K562 (cell line): Measurements from ENCODE around the gene ZFP3. TPM values are rescaled to one million over a fixed set of nuclear protein-coding genes. Genes with fewer than 3 reads are reported as not detected.

ENCODE experiments used
- ATAC-seq: fragments of 200-7000 bp; cut with Tn5 transposase; 3 replicates; pipeline ENCODE4 v1.9.1; 2020; ENCODE audit warnings: moderate library complexity
- BruUV-seq: library from RNA; stranded (reverse); fragments of 400-500 nt; replicated peaks from 2 replicates; lab custom pipeline; 2021; lab: Mats Ljungman, UMichigan
- CTCF ChIA-PET: fragments of 300-600 bp; formaldehyde crosslinking; extraction: SDS; loops from one replicate; lab custom pipeline; 2021; ENCODE audit warnings: low intra/inter-chr PET ratio; lab: Yijun Ruan, JAX
- POLR2A ChIA-PET: fragments of 300-600, 350-650 bp; sonication (Branson Sonifier 250); formaldehyde crosslinking; extraction: SDS; loops from one replicate; lab custom pipeline; 2021; ENCODE audit warnings: antibody characterized with exemption, inconsistent platforms; lab: Yijun Ruan, JAX
- DNase-seq, 4 experiments: peaks; one replicate each; pipeline versions ENCODE4 v3.0.0 to v3.0.0-alpha.2; 2011 to 2018; ENCODE audit warnings: low spot score in 3 of 4, mixed read lengths in 3 of 4; ENCODE audit errors: extremely low read depth in 1 of 4
- FAIRE-seq: peaks from 2 replicates; lab custom pipeline; 2011; peaks lifted over from hg19 to GRCh38; lab: Jason Lieb, UNC
- H2AFZ ChIP-seq: 2 replicates; pipeline ENCODE4 v1.6.0; 2011; ENCODE audit warnings: low read depth, low read length, control low read depth, inconsistent platforms
- H3K27ac ChIP-seq: fragments of 200-600 bp; 3 replicates; pipeline ENCODE4 v1.8.0; 2011; ENCODE audit warnings: low read depth, mild to moderate bottlenecking, control low read depth, inconsistent platforms, low read length, moderate library complexity, mixed read lengths; ENCODE audit errors: extremely low read depth
- H3K27me3 ChIP-seq, 2 experiments: fragments of 300-600 bp in 1 of 2; 2 replicates in 1 of 2; 3 replicates in 1 of 2; pipeline versions ENCODE4 v1.6.0 to v1.8.0; 2011; ENCODE audit warnings: inconsistent platforms in 2 of 2, low read length in 2 of 2, mild to moderate bottlenecking in 1 of 2, mixed read lengths in 1 of 2, moderate library complexity in 1 of 2; ENCODE audit not compliant: control insufficient read depth in 2 of 2, insufficient read depth in 2 of 2
- H3K36me3 ChIP-seq: fragments of 300-600 bp; 3 replicates; pipeline ENCODE4 v1.8.0; 2011; ENCODE audit warnings: mild to moderate bottlenecking, low read length, inconsistent platforms; ENCODE audit not compliant: control insufficient read depth, insufficient read depth
- H3K4me1 ChIP-seq, 2 experiments: fragments of 200-600 bp in 1 of 2; replicated peaks in 1 of 2; 2 replicates in 1 of 2; 3 replicates in 1 of 2; pipeline versions ENCODE4 v1.5.1 to v1.8.0; 2011; ENCODE audit warnings: inconsistent platforms in 2 of 2, low read length in 2 of 2, mild to moderate bottlenecking in 1 of 2, mixed read lengths in 1 of 2, moderate library complexity in 1 of 2; ENCODE audit not compliant: control insufficient read depth in 2 of 2, insufficient read depth in 2 of 2
- H3K4me2 ChIP-seq: 2 replicates; pipeline ENCODE4 v1.6.1; 2011; ENCODE audit warnings: low read length, control low read depth, inconsistent platforms, mixed read lengths; ENCODE audit not compliant: insufficient read depth
- H3K4me3 ChIP-seq: fragments of 200-600 bp; sonication (generic), shearing (Covaris generic); 2 replicates; pipeline ENCODE4 v1.5.1; 2016; ENCODE audit warnings: control low read depth, inconsistent platforms
- H3K79me2 ChIP-seq: fragments of 200-600 bp; 3 replicates; pipeline ENCODE4 v1.8.0; 2011; ENCODE audit warnings: low read length, inconsistent platforms; ENCODE audit not compliant: control insufficient read depth, insufficient read depth
- H3K9ac ChIP-seq, 2 experiments: 2 replicates each; pipeline versions ENCODE4 v1.6.0 to v1.6.1; 2011; ENCODE audit warnings: low read depth in 2 of 2, low read length in 2 of 2, control low read depth in 1 of 2, inconsistent platforms in 1 of 2, mild to moderate bottlenecking in 1 of 2, mixed read lengths in 1 of 2; ENCODE audit not compliant: insufficient read depth in 1 of 2
- H3K9me1 ChIP-seq: one replicate; pipeline ENCODE4 v1.6.0; 2011; ENCODE audit warnings: inconsistent platforms, mild to moderate bottlenecking, low read length, moderate library complexity; ENCODE audit not compliant: control insufficient read depth, insufficient read depth
- H3K9me3 ChIP-seq: replicated peaks from 2 replicates; pipeline ENCODE4 v1.5.1; 2011; ENCODE audit warnings: low read depth, low read length, inconsistent platforms; ENCODE audit not compliant: control insufficient read depth, insufficient read depth
- H4K20me1 ChIP-seq: replicated peaks from 2 replicates; pipeline ENCODE4 v1.6.1; 2011; ENCODE audit warnings: low read length, inconsistent platforms, mixed read lengths; ENCODE audit not compliant: control insufficient read depth, insufficient read depth
- CBX3 ChIP-seq, 2 experiments: IDR thresholded peaks; 1 replicate in 1 of 2; 2 replicates in 1 of 2; pipeline ENCODE4 v1.6.1; 2012; ENCODE audit warnings: inconsistent platforms in 2 of 2, low read length in 2 of 2, borderline replicate concordance in 1 of 2, control low read depth in 1 of 2
- DPF2 ChIP-seq: fragments of 450-650 bp; IDR thresholded peaks from 2 replicates; pipeline ENCODE4 v1.6.1; 2016
- E2F3 ChIP-seq: fragments of 250-450 bp; sonication (Bioruptor Pico); IDR thresholded peaks from 2 replicates; pipeline ENCODE4 v1.4.0; 2020; ENCODE audit warnings: mild to moderate bottlenecking
- ETV5 ChIP-seq: sonication (generic); formaldehyde crosslinking; IDR thresholded peaks from 2 replicates; pipeline ENCODE4 v1.4.0; 2020; ENCODE audit warnings: low read depth, mild to moderate bottlenecking, missing genetic modification reagents
- HDAC8 ChIP-seq: fragments of 450-650 bp; IDR thresholded peaks from 2 replicates; pipeline ENCODE4 v1.6.1; 2016; ENCODE audit warnings: mild to moderate bottlenecking, missing genetic modification characterization, moderate library complexity, missing compliant biosample characterization
- LEF1 ChIP-seq: fragments of 450-650 bp; IDR thresholded peaks from 2 replicates; pipeline ENCODE4 v1.6.1; 2016; ENCODE audit warnings: mild to moderate bottlenecking
- PML ChIP-seq: IDR thresholded peaks from 2 replicates; pipeline ENCODE4 v1.6.1; 2012; ENCODE audit warnings: low read length, inconsistent platforms
- PPARD ChIP-seq: fragments of 250-450 bp; sonication (Bioruptor Pico); IDR thresholded peaks from 2 replicates; pipeline ENCODE4 v1.8.0; 2022; ENCODE audit warnings: inconsistent platforms, mild to moderate bottlenecking, moderate library complexity
- SPI1 ChIP-seq: IDR thresholded peaks from 2 replicates; pipeline ENCODE4 v1.6.1; 2011; ENCODE audit warnings: low read depth, low read length, control low read depth, borderline replicate concordance
- ZKSCAN1 ChIP-seq: fragments of 150-350 bp; IDR thresholded peaks from 2 replicates; pipeline ENCODE4 v1.6.1; 2016; ENCODE audit warnings: low read depth, low read length
- ZNF311 ChIP-seq: fragments of 250-450 bp; sonication (Bioruptor Pico); IDR thresholded peaks from 2 replicates; pipeline ENCODE4 v1.4.0; 2020; ENCODE audit warnings: mild to moderate bottlenecking, moderate library complexity
- ZNF324 ChIP-seq: fragments of 250-450 bp; sonication (Bioruptor Pico); IDR thresholded peaks from 2 replicates; pipeline ENCODE4 v1.4.0; 2020; ENCODE audit warnings: mild to moderate bottlenecking
- ZNF431 ChIP-seq: sonication (generic); formaldehyde crosslinking; IDR thresholded peaks from 2 replicates; pipeline ENCODE4 v1.8.0; 2022; ENCODE audit warnings: mild to moderate bottlenecking, missing genetic modification reagents
- ZNF589 ChIP-seq: fragments of 200-800 bp; sonication (Bioruptor generic); IDR thresholded peaks from 2 replicates; pipeline ENCODE4 v1.6.1; 2016; ENCODE audit warnings: low read depth, missing genetic modification characterization, missing compliant biosample characterization
- WGBS: fragments of 100-300 bp; shearing (Covaris generic); methylation state at CpG from one replicate; pipeline ENCODE4 v1.1.6; 2016; ENCODE audit warnings: low coverage, mixed read lengths; ENCODE audit not compliant: insufficient coverage; ENCODE audit errors: missing lambda C conversion rate; 5-methylcytosine and 5-hydroxymethylcytosine counted together
- in situ Hi-C: fragments of 300-500 bp; cut with MboI; formaldehyde crosslinking; loops from 4 replicates; pipeline ENCODE4 v1.15.0; 2018; ENCODE audit warnings: inconsistent platforms, mixed read lengths
- intact Hi-C: fragments of 100-400 bp; cut with micrococcal nuclease; formaldehyde crosslinking; loops from 2 replicates; pipeline ENCODE4 v1.14.2; 2022
- polyA plus RNA-seq, 8 experiments: library from polyadenylated mRNA; depleted of rRNA in 4 of 8; stranded (reverse) in 5 of 8; unstranded in 3 of 8; fragments of >200 nt; fragmentation: Nextera tagmentation in 2 of 8; fragmentation: Illumina TruSeq in 1 of 8; extraction: Ambion mirVana in 2 of 8; extraction: Trizol in 1 of 8; gene quantifications; 2 replicates each; pipeline versions ENCODE4 v1.2.1 to v1.2.3, GENCODE V29; 2011 to 2014; ENCODE audit warnings: inconsistent platforms in 1 of 8, missing spikeins in 1 of 8
- total RNA-seq, 7 experiments: library from RNA; depleted of rRNA in 6 of 7; stranded (reverse); fragments of >200 nt in 6 of 7; fragmentation: Illumina TruSeq in 2 of 7; extraction: Trizol in 2 of 7; gene quantifications; 2 replicates each; pipeline versions ENCODE4 v1.2.1 to v1.2.3, GENCODE V29; 2011 to 2021; ENCODE audit warnings: low replicate concordance in 1 of 7
- TF ChIP-seq, protein P1 (sequence below): sonication (generic); formaldehyde crosslinking; IDR thresholded peaks from 2 replicates; pipeline ENCODE4 v1.4.0; 2020; ENCODE audit warnings: mild to moderate bottlenecking, missing genetic modification reagents
- TF ChIP-seq, protein P2 (sequence below): fragments of 450-650 bp; formaldehyde crosslinking; IDR thresholded peaks from 2 replicates; pipeline ENCODE4 v1.4.0; 2022; ENCODE audit warnings: missing genetic modification characterization

The ZFP3 gene
- total and polyA plus RNA-seq, 9 of the 15 experiments (the other 6 are each of a cell fraction or from before 2014, with no cell fraction given): 0.04 TPM; not detected in 8

DNA sequence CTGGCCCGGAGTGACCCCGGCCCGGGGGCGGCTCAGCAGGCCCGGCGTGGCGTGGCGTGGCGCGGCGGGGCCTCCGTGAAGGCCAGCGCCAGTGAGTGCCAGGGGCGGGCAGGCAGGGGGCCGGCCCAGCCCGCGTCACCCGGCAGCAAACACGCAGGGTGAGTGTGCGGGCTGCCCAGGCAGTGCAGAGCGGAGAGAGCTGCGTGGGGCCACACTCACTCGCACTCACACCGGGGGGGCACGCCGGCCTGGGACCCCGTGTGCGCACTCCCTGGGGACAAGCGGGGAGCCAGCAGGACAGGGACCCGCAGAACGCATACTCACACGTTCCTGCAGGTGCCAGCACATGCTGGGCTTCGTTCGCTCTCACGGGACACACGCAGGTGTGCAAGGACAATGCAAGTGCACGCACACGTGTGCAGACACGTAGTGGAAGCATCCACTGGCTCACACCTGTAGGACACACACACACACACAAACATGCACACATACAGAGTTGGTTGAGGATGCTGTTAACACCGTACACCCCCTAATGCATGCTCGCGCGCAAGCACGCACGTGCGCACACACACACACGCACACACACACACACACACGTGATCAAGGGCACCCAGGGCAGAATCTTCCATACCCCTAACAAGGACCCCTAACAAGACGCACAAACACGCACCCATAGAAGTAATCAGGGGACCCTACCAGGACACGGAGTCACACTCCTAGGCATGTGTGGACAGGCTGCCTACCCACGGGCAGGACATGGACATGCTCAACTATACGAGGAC lies 45.3 kb downstream of the ZFP3 start:
- Histone ChIP-seq H3K4me2 (no peak overlapping the region), H3K27ac (no peak overlapping the region), H3K9me3 (no peaks in the 10 kb centered on the region), H3K79me2 (no peaks in the 10 kb centered on the region), H3K4me3 (no peak overlapping the region), H3K9me1 (no peaks in the 10 kb centered on the region), H3K9ac (no peak overlapping the region), H2AFZ (no peak overlapping the region), H3K4me1 (no peaks in the 10 kb centered on the region), H3K36me3 (no peaks in the 10 kb centered on the region), H3K27me3 (peaks cover 0 to 15% of the 10 kb centered on the region in 2 experiments; a peak in 2 of 5 replicates), H4K20me1 (no peaks in the 10 kb centered on the region)
- FAIRE-seq: no peak
- no peak for TF ChIP-seq LEF1
- no peak for TF ChIP-seq SPI1
- no peak for TF ChIP-seq PML
- TF ChIP-seq HDAC8: no peak
- TF ChIP-seq, protein P1, sequence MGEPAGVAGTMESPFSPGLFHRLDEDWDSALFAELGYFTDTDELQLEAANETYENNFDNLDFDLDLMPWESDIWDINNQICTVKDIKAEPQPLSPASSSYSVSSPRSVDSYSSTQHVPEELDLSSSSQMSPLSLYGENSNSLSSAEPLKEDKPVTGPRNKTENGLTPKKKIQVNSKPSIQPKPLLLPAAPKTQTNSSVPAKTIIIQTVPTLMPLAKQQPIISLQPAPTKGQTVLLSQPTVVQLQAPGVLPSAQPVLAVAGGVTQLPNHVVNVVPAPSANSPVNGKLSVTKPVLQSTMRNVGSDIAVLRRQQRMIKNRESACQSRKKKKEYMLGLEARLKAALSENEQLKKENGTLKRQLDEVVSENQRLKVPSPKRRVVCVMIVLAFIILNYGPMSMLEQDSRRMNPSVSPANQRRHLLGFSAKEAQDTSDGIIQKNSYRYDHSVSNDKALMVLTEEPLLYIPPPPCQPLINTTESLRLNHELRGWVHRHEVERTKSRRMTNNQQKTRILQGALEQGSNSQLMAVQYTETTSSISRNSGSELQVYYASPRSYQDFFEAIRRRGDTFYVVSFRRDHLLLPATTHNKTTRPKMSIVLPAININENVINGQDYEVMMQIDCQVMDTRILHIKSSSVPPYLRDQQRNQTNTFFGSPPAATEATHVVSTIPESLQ (CRISPR knock-in tag): no peak
- TF ChIP-seq ZNF324 (CRISPR knock-in tag): no peak
- no peak for TF ChIP-seq ZNF589 (CRISPR knock-in tag)
- TF ChIP-seq PPARD (CRISPR knock-in tag): no peak
- no peak for TF ChIP-seq ETV5
- no peak for TF ChIP-seq ZNF431 (CRISPR knock-in tag)
- TF ChIP-seq CBX3 (IDR thresholded peaks at IDR 0.05; ENCODE audit: borderline replicate concordance in 1 of 2, low read length in 2 of 2): no peak
- TF ChIP-seq, protein P2, sequence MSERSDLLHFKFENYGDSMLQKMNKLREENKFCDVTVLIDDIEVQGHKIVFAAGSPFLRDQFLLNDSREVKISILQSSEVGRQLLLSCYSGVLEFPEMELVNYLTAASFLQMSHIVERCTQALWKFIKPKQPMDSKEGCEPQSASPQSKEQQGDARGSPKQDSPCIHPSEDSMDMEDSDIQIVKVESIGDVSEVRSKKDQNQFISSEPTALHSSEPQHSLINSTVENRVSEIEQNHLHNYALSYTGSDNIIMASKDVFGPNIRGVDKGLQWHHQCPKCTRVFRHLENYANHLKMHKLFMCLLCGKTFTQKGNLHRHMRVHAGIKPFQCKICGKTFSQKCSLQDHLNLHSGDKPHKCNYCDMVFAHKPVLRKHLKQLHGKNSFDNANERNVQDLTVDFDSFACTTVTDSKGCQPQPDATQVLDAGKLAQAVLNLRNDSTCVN (CRISPR knock-in tag): no peak
- TF ChIP-seq ZKSCAN1: no peak
- no peak for TF ChIP-seq DPF2
- TF ChIP-seq ZNF311 (CRISPR knock-in tag): no peak
- TF ChIP-seq E2F3 (CRISPR knock-in tag): no peak
- WGBS: 46% methylated on average over 28 of the region's 53 CpGs
- POLR2A ChIA-PET: no interaction called here
- intact Hi-C loops: no loop called here
- in situ Hi-C loops: no loop called here
- BruUV-seq: no TSS peak
- no peak for ATAC-seq
- CTCF ChIA-PET: no interaction called here
- DNase-seq: no peak
